HG02571 (cell line): Measurements from ENCODE around the gene ERBB4.
"Not testable (repeated sequence)": the region's sequence is repeated elsewhere in the genome, so short reads cannot be mapped to it uniquely, and the experiment has no call there.

ENCODE experiments used
- ATAC-seq: cut with Tn5 transposase; IDR thresholded peaks from one replicate; pipeline ENCODE4 v1.9.1; 2021; ENCODE audit warnings: mild to moderate bottlenecking, moderate library complexity; ENCODE audit not compliant: unreplicated experiment

The ERBB4 gene

DNA sequence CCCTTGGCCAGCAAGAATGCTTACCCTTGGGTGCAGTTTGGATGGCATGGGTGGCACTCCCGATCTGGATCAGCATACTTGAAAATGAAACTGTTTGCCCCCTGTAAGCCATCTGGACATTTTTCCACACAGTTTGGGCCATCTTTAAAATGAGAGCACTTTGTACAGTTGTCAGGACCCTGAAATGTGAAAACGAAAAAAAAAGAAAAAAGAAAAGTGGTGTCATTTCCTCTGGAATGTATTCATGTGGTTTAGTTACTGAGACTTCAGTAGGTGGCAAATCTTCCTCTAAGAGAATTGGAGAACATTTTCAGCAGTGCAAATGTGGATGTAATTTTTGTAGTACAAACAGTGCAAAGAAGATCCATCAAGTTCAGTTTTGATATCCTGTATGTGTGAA lies 873.3 kb downstream of the ERBB4 start:
- no peak for ATAC-seq

DNA sequence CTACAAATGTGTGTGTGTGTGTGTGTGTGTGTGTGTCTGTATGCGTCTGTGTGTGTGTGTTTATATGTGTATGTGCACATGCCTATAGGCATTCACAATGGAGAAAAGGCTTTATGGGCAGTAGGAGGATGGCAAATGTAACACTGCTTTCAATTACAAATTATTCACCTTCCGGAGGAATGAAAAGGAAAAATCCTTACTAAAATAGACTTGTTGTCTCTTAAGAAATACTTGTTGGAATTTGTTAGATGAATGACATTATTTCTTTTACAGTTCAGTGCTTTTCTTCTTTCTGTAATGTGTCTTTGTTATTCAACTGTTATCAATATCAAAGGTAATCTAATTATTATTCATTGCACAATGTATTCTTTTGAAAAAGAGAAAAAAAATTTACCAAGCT lies 874.3 kb downstream of the ERBB4 start:
- no peak for ATAC-seq

DNA sequence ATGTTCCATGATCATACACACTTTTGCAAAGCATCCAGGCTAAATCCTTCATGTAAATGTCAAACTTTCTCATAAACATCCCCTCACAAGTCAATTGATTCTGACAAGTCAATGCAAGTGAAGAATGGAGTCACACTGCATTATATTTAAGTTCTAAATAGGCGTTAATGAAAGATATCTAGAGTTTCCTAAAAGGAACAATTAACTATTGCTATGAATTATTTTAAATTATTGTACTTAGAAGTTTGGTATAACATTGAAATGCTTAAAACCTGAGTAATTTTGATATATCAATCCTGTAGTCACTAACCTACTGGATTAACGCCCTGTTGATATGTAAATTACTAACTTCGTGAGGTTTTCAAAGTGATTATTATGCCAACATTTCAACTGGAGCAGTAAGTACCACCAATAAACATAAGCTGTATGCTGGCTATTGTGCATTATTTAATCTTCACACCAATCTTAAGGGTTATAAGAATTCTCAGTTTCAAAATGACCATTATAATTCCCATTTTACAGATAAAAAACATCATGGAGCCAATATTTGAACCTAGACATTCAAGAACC lies 884.3 kb downstream of the ERBB4 start:
- ATAC-seq: no peak

DNA sequence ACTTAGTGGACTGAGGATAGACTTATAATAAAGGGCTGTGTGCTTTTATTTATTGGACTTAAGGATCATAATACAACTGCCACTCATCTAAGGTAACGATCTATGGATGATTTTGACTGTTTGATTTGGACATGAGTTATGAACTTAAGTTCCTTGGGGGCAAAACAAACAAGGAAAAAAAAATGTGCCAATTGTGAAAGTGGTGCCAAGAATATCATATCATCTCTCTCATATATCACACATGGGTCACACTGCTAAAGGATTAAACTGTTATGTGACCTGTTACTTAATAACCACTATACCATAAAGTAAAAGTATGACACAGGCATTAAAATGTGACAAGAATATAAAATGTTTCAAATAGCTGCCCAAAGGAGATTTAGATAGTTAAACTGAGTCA lies 886.3 kb downstream of the ERBB4 start:
- ATAC-seq: no peak

DNA sequence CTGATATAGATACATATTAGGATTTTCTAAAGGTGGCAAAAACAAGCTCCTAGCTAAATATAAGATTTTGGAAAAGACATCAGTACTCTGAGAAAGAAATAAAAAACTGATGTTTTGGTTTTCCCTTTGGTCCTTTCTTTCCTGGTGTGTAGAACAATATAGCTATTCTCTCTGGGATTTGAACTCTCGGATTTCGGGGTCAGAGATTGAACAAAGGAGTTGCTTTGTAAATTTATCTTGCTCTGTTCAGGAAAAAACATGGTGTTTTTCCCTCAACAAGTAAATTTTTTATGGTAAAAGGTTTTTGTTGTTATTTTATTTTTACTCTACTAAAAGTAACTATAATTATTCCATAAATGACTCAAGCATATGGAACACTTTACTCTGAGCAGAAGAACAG lies 889.3 kb downstream of the ERBB4 start:
- no peak for ATAC-seq

DNA sequence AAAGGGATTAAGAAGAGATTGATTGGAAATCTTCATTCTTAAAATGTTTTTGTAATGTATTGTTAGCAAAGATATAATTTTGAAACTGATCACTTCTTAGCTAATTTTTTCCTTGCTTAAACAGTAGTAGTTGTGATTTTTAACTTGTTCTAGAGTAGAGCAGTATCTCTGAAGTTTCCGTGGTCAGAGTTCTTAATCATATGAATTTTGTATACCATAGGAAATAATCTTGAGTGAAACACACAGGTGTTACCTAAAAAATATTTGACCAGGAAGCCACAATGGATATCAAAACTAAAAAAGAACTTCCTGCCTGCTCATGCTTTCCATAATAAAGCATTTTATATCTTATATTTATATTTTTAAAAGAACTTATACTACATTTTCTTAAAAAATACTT lies 907.1 kb downstream of the ERBB4 start:
- no peak for ATAC-seq

DNA sequence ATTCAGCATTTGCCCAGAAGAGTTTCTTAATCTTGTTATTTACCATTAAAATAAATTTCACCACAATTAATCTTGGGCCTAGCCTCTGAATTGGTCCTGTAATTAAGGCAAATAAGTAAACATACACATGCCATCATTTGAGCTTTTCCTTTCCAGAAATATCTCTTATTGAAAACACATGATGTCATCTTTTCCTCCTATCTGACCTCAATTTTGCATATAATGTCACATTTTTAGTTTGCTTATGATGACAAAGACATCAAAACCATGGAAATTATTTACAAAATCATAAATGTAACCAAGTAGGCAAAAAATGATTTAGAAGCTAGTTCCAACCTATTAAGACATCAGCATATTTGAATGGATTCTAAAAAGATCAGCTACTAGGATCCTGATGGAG lies 915.5 kb downstream of the ERBB4 start:
- no peak for ATAC-seq

DNA sequence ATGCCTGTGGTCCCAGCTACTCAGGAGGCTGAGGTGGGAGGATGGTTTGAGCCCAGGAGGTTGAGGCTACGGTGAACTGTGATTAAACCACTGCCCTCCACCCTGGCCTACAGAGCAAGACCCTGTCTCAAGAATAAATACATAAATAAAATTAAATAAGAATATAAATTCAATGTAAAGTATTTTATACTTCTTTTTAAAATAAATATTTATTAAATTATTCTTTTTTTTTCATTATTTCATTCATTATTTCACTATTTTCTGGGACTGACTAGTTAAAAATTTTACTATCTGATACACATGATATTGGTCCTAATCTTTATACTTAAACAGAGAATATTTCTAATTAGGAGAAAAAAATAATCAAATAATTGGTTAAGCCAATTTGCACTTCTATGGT lies 917.6 kb downstream of the ERBB4 start:
- no peak for ATAC-seq

DNA sequence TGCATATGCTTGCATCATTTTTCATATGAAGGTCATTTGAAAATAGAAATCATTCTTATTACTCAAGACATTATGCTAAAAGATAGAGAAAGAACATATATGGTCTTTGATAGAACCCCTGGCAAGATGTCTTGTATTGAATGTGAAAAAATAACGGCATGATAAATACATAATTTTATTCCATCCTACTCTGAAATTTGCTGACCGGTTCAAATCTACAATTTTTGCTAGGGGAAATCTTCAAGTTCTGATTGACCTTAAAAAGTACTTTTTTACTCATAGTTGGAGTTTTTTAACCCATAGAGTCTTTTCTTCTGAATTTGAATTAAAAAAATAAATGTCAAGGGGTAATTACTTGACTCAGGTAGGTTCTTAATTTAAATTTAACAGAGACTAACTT lies 920.8 kb downstream of the ERBB4 start:
- ATAC-seq: no peak

DNA sequence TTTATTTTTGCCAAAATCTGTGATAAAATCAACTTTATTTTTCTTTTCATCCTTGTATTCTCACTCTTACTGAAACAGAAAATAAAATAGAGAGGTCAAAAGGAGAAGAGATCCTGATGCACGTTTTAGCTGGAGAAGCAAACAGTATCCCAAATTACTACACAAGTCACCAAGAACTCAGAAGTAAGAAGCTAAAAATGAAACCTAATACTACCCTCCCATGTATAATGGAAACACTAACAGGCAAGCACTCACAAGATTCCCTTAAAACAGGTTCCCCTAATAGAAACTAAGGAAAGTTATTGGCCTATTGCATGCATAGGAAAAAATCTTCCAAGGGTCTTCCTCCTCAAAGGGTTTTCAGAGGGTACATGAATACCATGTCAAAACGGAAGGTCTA lies 927.0 kb downstream of the ERBB4 start:
- ATAC-seq: no peak

DNA sequence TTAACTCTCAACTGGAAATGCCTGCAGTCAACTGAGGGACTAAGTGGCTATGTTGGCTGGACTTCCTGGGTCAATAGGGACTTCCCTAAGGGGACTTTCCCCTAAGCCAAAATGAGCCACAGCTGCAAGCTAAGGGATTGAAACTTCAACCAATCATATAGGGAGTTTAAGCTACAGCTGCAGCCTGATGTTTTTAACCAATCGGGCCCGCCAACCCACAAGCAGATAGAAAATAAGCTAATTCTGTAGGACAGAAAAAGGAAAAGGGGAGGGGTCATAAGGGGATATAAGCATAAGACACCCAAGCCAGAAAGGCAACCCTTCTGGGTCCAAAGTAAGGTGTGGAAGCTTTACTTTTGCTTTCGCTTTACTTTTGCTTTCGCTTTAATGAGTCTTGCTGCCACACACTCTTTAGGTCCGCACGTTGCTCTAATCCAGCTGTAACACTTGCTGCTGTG lies 927.5 kb downstream of the ERBB4 start:
- ATAC-seq: peak; percentile 45

DNA sequence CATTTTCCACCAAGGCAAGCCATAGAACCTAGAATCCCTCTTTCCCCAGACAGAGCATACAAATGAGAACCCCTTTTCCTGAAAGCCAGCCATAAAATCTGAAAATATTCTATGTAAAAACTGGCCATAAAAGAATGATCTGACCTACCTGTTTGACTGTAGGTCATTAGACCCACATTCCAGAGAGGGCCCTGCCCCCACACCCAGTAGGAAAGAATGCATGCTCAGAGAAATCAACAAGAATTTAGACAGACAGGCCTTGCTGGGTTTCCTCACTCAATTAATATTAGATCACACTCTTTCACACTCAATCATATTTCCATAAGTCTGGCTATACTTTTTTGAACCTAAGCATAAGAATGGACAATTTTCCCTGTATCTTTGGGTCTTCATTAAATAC lies 929.5 kb downstream of the ERBB4 start:
- ATAC-seq: no peak

DNA sequence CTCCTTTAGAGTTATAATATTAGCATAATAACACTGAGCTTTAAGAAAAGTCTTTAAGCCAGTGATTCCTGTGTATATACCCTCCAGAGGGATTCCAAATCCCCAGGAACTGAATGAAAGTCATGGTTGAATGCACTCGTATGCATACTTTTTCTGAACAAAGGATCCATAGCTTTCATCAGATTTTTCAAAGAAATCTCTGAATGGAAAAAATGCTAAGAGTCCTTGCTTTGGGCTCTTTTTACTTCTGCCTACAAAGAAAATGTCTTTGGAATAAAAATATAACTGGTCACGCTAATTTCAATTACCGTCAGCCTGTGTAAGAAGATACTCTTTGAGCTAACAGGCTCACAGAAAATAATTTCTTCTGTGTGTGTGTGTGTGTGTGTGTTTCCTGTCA lies 939.5 kb downstream of the ERBB4 start:
- ATAC-seq: no peak

DNA sequence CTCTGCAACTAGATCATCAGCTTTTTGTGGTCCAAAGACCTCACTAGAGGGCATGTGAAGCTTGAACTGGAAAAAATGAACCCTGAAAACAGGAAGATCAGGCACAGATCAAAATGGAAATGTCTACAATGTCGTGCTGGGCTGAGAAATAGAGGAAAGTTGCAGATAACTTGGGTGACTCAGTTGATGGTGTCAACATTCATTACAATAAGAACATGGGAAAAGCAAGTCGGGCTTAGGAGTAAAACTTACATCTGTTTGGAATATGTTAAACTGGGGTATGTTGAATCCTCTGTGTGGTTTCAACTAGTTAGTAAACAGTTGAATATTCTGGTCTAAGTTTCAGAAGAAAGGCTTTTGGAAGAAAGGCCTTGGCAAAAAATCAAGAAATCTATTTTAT lies 940.4 kb downstream of the ERBB4 start:
- no peak for ATAC-seq

DNA sequence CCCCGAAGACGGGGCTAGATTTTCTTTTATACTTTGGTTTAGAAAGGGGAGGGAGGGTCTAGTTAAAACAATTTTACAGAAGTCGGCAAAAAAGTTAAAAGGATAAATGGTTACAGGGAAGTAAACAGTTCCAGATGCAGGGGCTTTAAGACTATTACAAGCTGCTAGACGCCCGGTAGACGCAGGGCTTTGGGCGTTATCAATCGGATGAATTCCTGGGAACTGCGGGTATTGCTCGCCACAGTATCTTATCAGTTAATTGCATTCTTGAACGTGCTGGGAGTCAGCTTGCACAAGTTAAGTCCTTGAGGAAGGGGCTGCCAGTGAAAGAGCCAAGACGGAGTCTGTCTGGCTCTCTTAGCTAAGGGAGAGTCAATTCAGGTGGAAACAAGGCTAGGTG lies 946.6 kb downstream of the ERBB4 start:
- not testable (repeated sequence) for ATAC-seq

DNA sequence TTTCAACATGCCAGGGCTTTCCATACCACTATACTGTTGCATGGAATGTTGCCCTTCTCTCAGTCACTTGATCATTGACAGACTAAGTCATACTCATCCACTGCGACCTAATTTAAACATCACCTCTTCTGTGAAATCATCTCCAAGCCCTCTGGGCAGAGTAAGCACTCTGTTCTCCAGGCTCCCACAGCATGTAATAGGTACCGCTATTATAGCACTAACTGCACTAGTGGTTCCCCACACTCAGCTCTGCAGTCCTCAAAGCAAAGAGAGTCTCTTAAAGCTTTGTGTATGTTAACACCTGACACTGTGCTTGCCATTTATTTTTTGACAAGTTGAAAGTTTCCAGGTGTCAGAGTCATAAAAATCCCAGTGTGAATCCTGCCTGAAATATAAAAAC lies 947.2 kb downstream of the ERBB4 start:
- ATAC-seq: no peak

DNA sequence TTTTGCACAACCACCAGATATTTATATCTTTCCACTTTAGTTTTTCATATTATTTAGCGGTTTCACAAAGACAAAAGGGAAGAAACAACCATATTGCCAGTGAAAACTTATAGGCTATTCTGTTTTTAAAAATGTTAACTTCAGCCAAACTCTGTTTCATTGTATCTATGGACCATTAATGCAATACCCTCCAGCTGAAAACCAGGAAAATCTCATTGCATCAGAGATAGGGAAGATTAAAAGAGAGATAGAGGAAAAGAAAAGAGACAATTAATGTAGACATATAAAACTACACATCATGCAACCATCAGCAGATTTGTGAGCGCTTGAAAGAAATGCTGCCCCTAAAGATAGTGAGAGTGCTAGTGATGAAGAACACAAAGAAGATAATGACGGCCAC lies 970.2 kb downstream of the ERBB4 start:
- no peak for ATAC-seq

DNA sequence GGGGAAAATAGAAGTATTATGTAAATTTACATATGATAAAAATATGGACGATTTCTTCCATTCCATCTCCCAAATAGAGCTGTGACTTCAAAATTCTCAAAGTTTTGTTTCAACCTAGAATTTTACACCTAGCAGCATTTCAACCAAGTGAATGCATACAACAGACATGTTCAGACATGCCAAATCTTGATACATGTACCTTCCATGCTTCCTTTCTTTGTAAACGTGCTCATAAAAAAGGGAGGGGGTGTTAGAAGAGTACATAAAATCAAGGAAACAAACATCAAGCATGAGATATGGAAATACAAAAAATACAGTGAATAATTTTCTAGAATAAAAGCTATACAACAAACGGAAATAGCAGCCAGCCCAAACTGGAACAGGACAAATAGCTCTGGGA lies 974.2 kb downstream of the ERBB4 start:
- no peak for ATAC-seq

DNA sequence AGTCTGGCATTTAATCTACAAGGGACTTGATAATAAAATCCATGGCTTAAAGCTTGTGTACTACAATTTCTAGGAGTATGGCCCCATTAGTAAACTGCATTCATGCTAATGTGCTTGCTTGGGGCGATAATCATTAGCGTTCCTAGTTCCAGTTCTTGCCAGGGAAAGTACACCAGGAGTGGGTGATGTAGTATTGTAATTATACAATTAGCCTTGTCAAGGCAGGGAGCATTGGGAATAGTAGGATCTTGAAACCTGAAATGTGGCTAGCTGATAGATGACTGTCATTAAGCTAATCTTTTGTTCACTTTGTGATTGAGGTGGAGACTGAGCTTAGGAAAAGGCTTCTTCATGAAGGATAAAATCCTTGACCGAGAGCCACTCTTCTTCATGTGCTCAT lies 993.0 kb downstream of the ERBB4 start:
- ATAC-seq: no peak

DNA sequence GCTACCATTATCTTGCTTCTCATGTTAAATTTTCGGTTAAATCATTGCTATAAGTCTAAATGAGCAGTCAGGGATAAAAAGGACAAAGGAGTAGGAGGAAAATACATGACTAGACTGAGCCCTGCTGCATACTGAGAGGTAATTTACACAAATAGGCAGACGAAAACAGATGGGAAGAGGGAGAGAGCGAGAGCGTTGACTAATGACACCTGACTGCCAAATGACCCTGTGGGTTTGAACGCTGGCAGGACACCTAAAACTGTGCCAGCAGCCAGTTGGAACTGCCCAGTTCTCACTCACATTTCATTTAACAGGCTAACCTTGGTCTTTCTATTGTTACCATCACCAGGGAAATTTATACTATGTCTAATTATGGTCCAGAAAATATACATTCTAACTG lies 1004.0 kb downstream of the ERBB4 start:
- no peak for ATAC-seq

DNA sequence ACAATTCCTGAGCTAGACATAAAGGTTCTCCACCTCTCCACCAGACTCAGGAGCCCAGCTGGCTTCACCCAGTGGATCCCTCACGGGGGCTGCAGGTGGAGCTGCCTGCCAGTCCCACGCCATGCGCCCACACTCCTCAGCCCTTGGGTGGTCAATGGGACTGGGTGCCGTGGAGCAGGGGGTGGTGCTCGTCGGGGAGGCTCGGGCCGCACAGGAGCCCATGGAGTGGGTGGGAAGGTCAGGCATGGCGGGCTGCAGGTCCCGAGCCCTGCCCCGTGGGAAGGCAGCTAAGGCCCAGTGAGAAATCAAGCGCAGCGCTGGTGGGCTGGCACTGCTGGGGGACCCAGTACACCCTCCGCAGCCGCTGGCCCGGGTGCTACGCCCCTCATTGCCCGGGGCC lies 1014.4 kb downstream of the ERBB4 start:
- not testable (repeated sequence) for ATAC-seq

DNA sequence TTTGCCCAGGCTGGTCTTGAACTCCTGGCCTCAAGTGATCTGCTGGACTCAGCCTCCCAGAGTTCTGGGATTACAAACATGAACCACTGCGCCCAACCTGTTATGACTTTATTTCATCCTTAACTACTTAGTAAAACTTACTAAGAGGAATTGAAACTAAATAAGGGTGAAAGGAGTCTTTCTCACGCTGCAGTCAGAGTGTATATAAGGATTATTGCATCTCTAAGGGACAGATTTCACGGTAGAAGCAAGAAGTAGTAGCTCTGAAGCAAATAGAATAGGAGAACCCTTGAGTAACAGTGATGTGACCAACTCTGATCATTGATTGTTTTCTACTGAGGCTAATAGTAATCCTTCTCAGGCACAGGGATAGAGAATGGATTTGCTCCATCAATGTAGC lies 1022.1 kb downstream of the ERBB4 start:
- no peak for ATAC-seq

DNA sequence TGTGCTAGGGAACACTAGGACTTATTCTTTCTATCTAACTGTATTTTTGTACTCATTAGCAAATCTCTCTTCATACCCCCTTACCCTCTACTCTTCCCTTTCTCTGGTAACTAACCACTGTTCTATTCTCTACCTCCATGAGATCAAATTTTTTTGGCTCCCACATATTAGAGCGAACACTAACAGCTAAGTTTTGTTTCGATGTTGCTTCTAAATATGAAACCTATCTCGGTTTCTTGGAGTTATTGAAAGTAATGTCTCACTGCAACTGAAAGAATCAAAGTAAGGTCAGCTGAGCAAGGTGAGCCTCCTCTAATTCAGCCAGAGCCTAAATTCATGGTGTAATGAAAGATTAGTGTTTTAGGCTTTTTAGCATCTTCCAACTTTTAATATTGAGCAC lies 1024.6 kb downstream of the ERBB4 start:
- ATAC-seq: no peak

DNA sequence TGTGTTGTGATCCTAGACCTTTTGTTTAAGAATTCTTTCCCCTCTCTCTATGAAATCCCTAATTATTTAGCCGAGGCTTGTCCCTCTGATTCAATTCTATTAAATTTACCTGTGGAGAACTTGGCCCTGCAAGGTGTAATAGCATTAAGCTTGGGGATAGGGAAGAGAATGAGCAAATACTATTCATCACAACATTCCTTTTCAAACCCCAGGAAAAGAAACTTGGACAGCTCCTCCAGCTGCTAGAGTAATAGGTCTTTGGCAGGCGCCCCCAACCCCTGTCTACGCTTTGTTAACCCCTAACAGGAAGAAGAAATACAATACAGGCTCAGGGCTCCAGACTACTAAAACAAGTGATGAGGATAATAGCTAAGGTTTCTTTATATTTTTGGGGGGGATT lies 1025.2 kb downstream of the ERBB4 start:
- no peak for ATAC-seq
